Measurements from ENCODE around the gene CEBPE. TPM values are rescaled to one million over a fixed set of nuclear protein-coding genes. Genes with fewer than 3 reads are reported as not detected.

CEBPE gene
- total and polyA plus RNA-seq, 2 donors (not counting 1 experiment from before 2014, with no cell fraction given): 0.37 to 0.45 TPM

GRCh38 chr14:23160924-23161522 is 42.0 kb upstream of the CEBPE start:
- Histone ChIP-seq H3K27ac (ENCODE audit: low read length in 2 of 2) (no peak overlapping the region), H3K9me3 (ENCODE audit: control extremely low read depth in 1 of 3, control insufficient read depth in 2 of 3, insufficient read depth in 1 of 3, low read length in 2 of 3) (no peaks in the 10 kb centered on the region), H3K4me2 (replicated peaks; ENCODE audit: low read depth, low read length, poor library complexity, severe bottlenecking) (no peak overlapping the region), H3K9ac (ENCODE audit: low read length) (no peak overlapping the region), H3K4me1 (ENCODE audit: control insufficient read depth in 2 of 2, insufficient read depth in 2 of 2, low read length in 2 of 2) (no peaks in the 10 kb centered on the region), H2AFZ (ENCODE audit: insufficient read depth, low read depth, low read length, poor library complexity, severe bottlenecking) (no peak overlapping the region), H4K20me1 (ENCODE audit: control insufficient read depth, insufficient read depth, low read length, poor library complexity, severe bottlenecking) (no peaks in the 10 kb centered on the region), H3K4me3 (ENCODE audit: control extremely low read depth in 1 of 5, extremely low read depth in 1 of 5, insufficient read depth in 1 of 5, low read depth in 2 of 5, low read length in 4 of 5) (no peak overlapping the region), H3K79me2 (ENCODE audit: control insufficient read depth, insufficient read depth, low read length) (no peaks in the 10 kb centered on the region), H3K27me3 (replicated peaks in 1 of 4; ENCODE audit: control extremely low read depth in 1 of 4, control insufficient read depth in 3 of 4, insufficient read depth in 4 of 4, low read length in 3 of 4) (no peaks in the 10 kb centered on the region), H3K36me3 (replicated peaks in 1 of 2; ENCODE audit: control extremely low read depth in 1 of 2, control insufficient read depth in 1 of 2, extremely low read depth in 1 of 2, insufficient read depth in 2 of 2, low read length in 1 of 2) (no peaks in the 10 kb centered on the region)
- DNase-seq: no peak
- CTCF ChIA-PET: no interaction called here
- Mint-ChIP-seq H3K27ac (no peak overlapping the region), H3K9me3 (ENCODE audit: insufficient read depth) (no peaks in the 10 kb centered on the region), H3K4me1 (no peaks in the 10 kb centered on the region), H3K4me3 (no peak overlapping the region), H3K27me3 (peaks cover 8% of the 10 kb centered on the region)
- TF ChIP-seq EZH2 (IDR thresholded peaks at IDR 0.05; ENCODE audit: borderline replicate concordance, insufficient read depth, low read depth, low read length, poor library complexity, severe bottlenecking) (no peak), CTCF (IDR thresholded peaks at IDR 0.05) (no peak)
- ATAC-seq (ENCODE audit: low read depth): no peak
- intact Hi-C loops (cut with micrococcal nuclease): no loop called here
- POLR2A ChIA-PET: interaction anchor here (0.6 kb wide), 1 partner anchor 75 kb away, joined by 3 read pairs; no protein-coding TSS in a partner anchor
- 40% methylated on average over 6 of the region's 11 CpGs for WGBS (ENCODE audit: insufficient coverage)

GRCh38 chr14:23159532-23159931 is 40.5 kb upstream of the CEBPE start:
- Histone ChIP-seq H3K36me3 (replicated peaks in 1 of 2; ENCODE audit: control extremely low read depth in 1 of 2, control insufficient read depth in 1 of 2, extremely low read depth in 1 of 2, insufficient read depth in 2 of 2, low read length in 1 of 2) (no peaks in the 10 kb centered on the region), H2AFZ (ENCODE audit: insufficient read depth, low read depth, low read length, poor library complexity, severe bottlenecking) (no peak overlapping the region), H3K4me2 (replicated peaks; ENCODE audit: low read depth, low read length, poor library complexity, severe bottlenecking) (no peak overlapping the region), H3K27ac (ENCODE audit: low read length in 2 of 2) (no peak overlapping the region), H3K9ac (ENCODE audit: low read length) (no peak overlapping the region), H3K9me3 (ENCODE audit: control extremely low read depth in 1 of 3, control insufficient read depth in 2 of 3, insufficient read depth in 1 of 3, low read length in 2 of 3) (no peaks in the 10 kb centered on the region), H3K4me3 (ENCODE audit: control extremely low read depth in 1 of 5, extremely low read depth in 1 of 5, insufficient read depth in 1 of 5, low read depth in 2 of 5, low read length in 4 of 5) (no peak overlapping the region), H4K20me1 (ENCODE audit: control insufficient read depth, insufficient read depth, low read length, poor library complexity, severe bottlenecking) (no peaks in the 10 kb centered on the region), H3K27me3 (replicated peaks in 1 of 4; ENCODE audit: control extremely low read depth in 1 of 4, control insufficient read depth in 3 of 4, insufficient read depth in 4 of 4, low read length in 3 of 4) (no peaks in the 10 kb centered on the region), H3K79me2 (ENCODE audit: control insufficient read depth, insufficient read depth, low read length) (no peaks in the 10 kb centered on the region), H3K4me1 (ENCODE audit: control insufficient read depth in 2 of 2, insufficient read depth in 2 of 2, low read length in 2 of 2) (no peaks in the 10 kb centered on the region)
- 63% methylated on average over 1 of the region's 1 CpG for WGBS (ENCODE audit: insufficient coverage)
- Mint-ChIP-seq H3K9me3 (ENCODE audit: insufficient read depth) (no peaks in the 10 kb centered on the region), H3K27ac (no peak overlapping the region), H3K4me1 (no peaks in the 10 kb centered on the region), H3K27me3 (peaks cover 12% of the 10 kb centered on the region), H3K4me3 (no peak overlapping the region)
- TF ChIP-seq EZH2 (IDR thresholded peaks at IDR 0.05; ENCODE audit: borderline replicate concordance, insufficient read depth, low read depth, low read length, poor library complexity, severe bottlenecking): no peak
- TF ChIP-seq CTCF (IDR thresholded peaks at IDR 0.05): no peak
- POLR2A ChIA-PET: interaction anchor here (0.6 kb wide), 1 partner anchor 184 kb away, joined by 9 read pairs; no protein-coding TSS in a partner anchor
- DNase-seq (no peak), ATAC-seq (ENCODE audit: low read depth) (no peak)
- intact Hi-C loops (cut with micrococcal nuclease): no loop called here
- CTCF ChIA-PET: interaction anchor here (1.5 kb wide), 1 partner anchor 39 kb away, joined by 3 read pairs; no protein-coding TSS in a partner anchor

All from B cell (primary cell).